ENCODE results near the gene DUSP28. TPM values are rescaled to one million over a fixed set of nuclear protein-coding genes. Genes with fewer than 3 reads are reported as not detected.

The DUSP28 gene
- total RNA-seq, 1 experiment from 2014 or later = 10.7 TPM

GRCh38 chr2:240588669-240589068 is 28.5 kb downstream of the DUSP28 start:
- Histone ChIP-seq H3K27me3 (ENCODE audit: control insufficient read depth, insufficient read depth, low read length) (no peaks in the 10 kb centered on the region), H3K4me3 (ENCODE audit: low read depth in 2 of 2, low read length in 2 of 2) (peak overlapping the region in 1 of 2 experiments; percentile 100; a peak in 1 of 4 replicates), H3K4me1 (ENCODE audit: control insufficient read depth, insufficient read depth, low read length) (peaks cover 25% of the 10 kb centered on the region), H3K27ac (ENCODE audit: low read length) (no peak overlapping the region), H3K9me3 (ENCODE audit: control insufficient read depth, insufficient read depth, low read depth, low read length) (no peaks in the 10 kb centered on the region), H3K36me3 (ENCODE audit: control insufficient read depth, insufficient read depth, low read length) (peaks cover 5% of the 10 kb centered on the region; the same call in 1 of the 2 replicates)
- no TSS peak for BruUV-seq (replicated peaks)
- intact Hi-C loops (cut with micrococcal nuclease; ENCODE audit: unreplicated experiment) (no loop called here), in situ Hi-C loops (cut with HindIII; ENCODE audit: low pct_unique_long_range_greater_than_20kb, low sequenced_read_pairs) (no loop called here)
- POLR2A ChIA-PET = interaction anchor here (0.7 kb wide), 1 partner anchor 133 kb away, joined by 3 read pairs; no protein-coding TSS in a partner anchor
- DNase-seq (ENCODE audit: low read depth, low spot score) (no peak), ATAC-seq (no peak)
- TF ChIP-seq TCF7L2 (IDR thresholded peaks at IDR 0.05; ENCODE audit: low read depth, low read length) (no peak), SIN3A (IDR thresholded peaks at IDR 0.05; ENCODE audit: borderline replicate concordance, insufficient read depth, low read depth, low read length) (no peak), POLR2AphosphoS5 (IDR thresholded peaks at IDR 0.05; ENCODE audit: low read depth, low read length) (no peak), CTCF (IDR thresholded peaks at IDR 0.05) (no peak), REST (IDR thresholded peaks at IDR 0.05; ENCODE audit: insufficient read depth in 1 of 2, low read depth in 2 of 2, low read length in 1 of 2) (no peak)
- CTCF ChIA-PET = no interaction called here

GRCh38 chr2:240589375-240589774 is 29.2 kb downstream of the DUSP28 start:
- peaks cover 5% of the 10 kb centered on the region; the same call in 1 of the 2 replicates for H3K36me3 ChIP-seq (ENCODE audit: control insufficient read depth, insufficient read depth, low read length)
- H3K4me1 ChIP-seq (ENCODE audit: control insufficient read depth, insufficient read depth, low read length) = peaks cover 24% of the 10 kb centered on the region
- in situ Hi-C loops (cut with HindIII; ENCODE audit: low pct_unique_long_range_greater_than_20kb, low sequenced_read_pairs) (no loop called here), intact Hi-C loops (cut with micrococcal nuclease; ENCODE audit: unreplicated experiment) (no loop called here)
- no peaks in the 10 kb centered on the region for H3K27me3 ChIP-seq (ENCODE audit: control insufficient read depth, insufficient read depth, low read length)
- POLR2A ChIA-PET = no interaction called here
- no peak for ATAC-seq
- TF ChIP-seq TCF7L2 (IDR thresholded peaks at IDR 0.05; ENCODE audit: low read depth, low read length) (no peak), POLR2AphosphoS5 (IDR thresholded peaks at IDR 0.05; ENCODE audit: low read depth, low read length) (no peak), SIN3A (IDR thresholded peaks at IDR 0.05; ENCODE audit: borderline replicate concordance, insufficient read depth, low read depth, low read length) (no peak), REST (IDR thresholded peaks at IDR 0.05; ENCODE audit: insufficient read depth in 1 of 2, low read depth in 2 of 2, low read length in 1 of 2) (no peak), CTCF (IDR thresholded peaks at IDR 0.05) (no peak)
- BruUV-seq (replicated peaks) = no TSS peak
- no peak for DNase-seq (ENCODE audit: low read depth, low spot score)
- H3K9me3 ChIP-seq (ENCODE audit: control insufficient read depth, insufficient read depth, low read depth, low read length) = no peaks in the 10 kb centered on the region
- no peak overlapping the region for H3K4me3 ChIP-seq (ENCODE audit: low read depth in 2 of 2, low read length in 2 of 2)
- H3K27ac ChIP-seq (ENCODE audit: low read length) = no peak overlapping the region
- CTCF ChIA-PET = no interaction called here

All from Panc1 (cell line).